ENCODE results near the gene WDR11.

Gene WDR11

GRCh38 chr10:120850911-120851865, at the start of gene WDR11:
TSS of gene WDR11 (plus strand) at chr10:120851362. CDS start at chr10:120851421, 59 bp downstream.
- Histone ChIP-seq H3K4me2 (ENCODE audit: low read length) (peak within 1 kb of the TSS; percentile 81), H3K4me1 (peaks cover 8% of the 10 kb centered on the region), H3K9me3 (ENCODE audit: control insufficient read depth, low read length) (no peaks in the 10 kb centered on the region), H3K27me3 (ENCODE audit: control insufficient read depth, insufficient read depth, low read length) (no peaks in the 10 kb centered on the region), H3K9ac (peak within 1 kb of the TSS; percentile 17), H3K36me3 (ENCODE audit: control insufficient read depth, insufficient read depth, low read length) (no peaks in the 10 kb centered on the region), H2AFZ (peak within 1 kb of the TSS; percentile 100), H3K79me2 (peaks cover 19% of the 10 kb centered on the region), H3K4me3 (ENCODE audit: low read depth, low read length) (peak within 1 kb of the TSS; percentile 88), H3K27ac (peak within 1 kb of the TSS; percentile 66)
- no peak for TF ChIP-seq CTCF (IDR thresholded peaks at IDR 0.05)

- Histone ChIP-seq H3K79me2 (no peaks in the 10 kb centered on the region), H3K4me2 (ENCODE audit: low read length) (no peak overlapping the region), H2AFZ (no peak overlapping the region), H3K4me1 (no peaks in the 10 kb centered on the region), H3K36me3 (ENCODE audit: control insufficient read depth, insufficient read depth, low read length) (no peaks in the 10 kb centered on the region), H3K4me3 (ENCODE audit: low read depth, low read length) (no peak overlapping the region), H3K9ac (no peak overlapping the region), H3K27me3 (ENCODE audit: control insufficient read depth, insufficient read depth, low read length) (no peaks in the 10 kb centered on the region), H3K27ac (no peak overlapping the region), H3K9me3 (ENCODE audit: control insufficient read depth, low read length) (no peaks in the 10 kb centered on the region)
- no peak for TF ChIP-seq CTCF (IDR thresholded peaks at IDR 0.05)
Measured at GRCh38 chr10:120802935-120803334, 48.2 kb upstream of the WDR11 start.

GRCh38 chr10:120803972-120804371, 47.2 kb upstream of the WDR11 start:
- Histone ChIP-seq H3K9me3 (ENCODE audit: control insufficient read depth, low read length) (no peaks in the 10 kb centered on the region), H3K9ac (no peak overlapping the region), H3K4me3 (ENCODE audit: low read depth, low read length) (no peak overlapping the region), H3K4me2 (ENCODE audit: low read length) (no peak overlapping the region), H3K79me2 (no peaks in the 10 kb centered on the region), H3K27ac (no peak overlapping the region), H3K4me1 (no peaks in the 10 kb centered on the region), H2AFZ (no peak overlapping the region), H3K36me3 (ENCODE audit: control insufficient read depth, insufficient read depth, low read length) (no peaks in the 10 kb centered on the region), H3K27me3 (ENCODE audit: control insufficient read depth, insufficient read depth, low read length) (no peaks in the 10 kb centered on the region)
- no peak for TF ChIP-seq CTCF (IDR thresholded peaks at IDR 0.05)

- no peaks in the 10 kb centered on the region for H3K27me3 ChIP-seq (ENCODE audit: control insufficient read depth, insufficient read depth, low read length)
- no peak overlapping the region for H3K27ac ChIP-seq
- H3K9ac ChIP-seq, result no peak overlapping the region
- H3K4me3 ChIP-seq (ENCODE audit: low read depth, low read length), result no peak overlapping the region
- H3K79me2 ChIP-seq, result no peaks in the 10 kb centered on the region
- TF ChIP-seq CTCF (IDR thresholded peaks at IDR 0.05), result no peak
- no peaks in the 10 kb centered on the region for H3K9me3 ChIP-seq (ENCODE audit: control insufficient read depth, low read length)
- H2AFZ ChIP-seq, result no peak overlapping the region
- no peaks in the 10 kb centered on the region for H3K36me3 ChIP-seq (ENCODE audit: control insufficient read depth, insufficient read depth, low read length)
- no peak overlapping the region for H3K4me2 ChIP-seq (ENCODE audit: low read length)
- H3K4me1 ChIP-seq, result no peaks in the 10 kb centered on the region
Measured at GRCh38 chr10:120805014-120805812, 45.9 kb upstream of the WDR11 start.

Data from parathyroid adenoma (tissue), 2 donors.